Fibroblast of mammary gland (primary cell): Measurements from ENCODE around the gene SP3.
A peak's percentile ranks its signal among the peaks of the same experiment; 100 is the strongest.

Experiments
- DNase-seq: peaks from one replicate; pipeline ENCODE4 v3.0.0-alpha.2; 2010; ENCODE audit warnings: low read depth
- H3K4me3 ChIP-seq: 2 replicates; pipeline ENCODE4 v1.5.1; 2011; ENCODE audit warnings: low read depth, mild to moderate bottlenecking, low read length, moderate library complexity; ENCODE audit not compliant: control insufficient read depth
- TF ChIP-seq, protein P1 (sequence below): conservative IDR thresholded peaks from 2 replicates; pipeline ENCODE4 v1.5.1; 2011; ENCODE audit warnings: low read depth, low read length, inconsistent platforms; ENCODE audit not compliant: control insufficient read depth, insufficient read depth

The SP3 gene

DNA sequence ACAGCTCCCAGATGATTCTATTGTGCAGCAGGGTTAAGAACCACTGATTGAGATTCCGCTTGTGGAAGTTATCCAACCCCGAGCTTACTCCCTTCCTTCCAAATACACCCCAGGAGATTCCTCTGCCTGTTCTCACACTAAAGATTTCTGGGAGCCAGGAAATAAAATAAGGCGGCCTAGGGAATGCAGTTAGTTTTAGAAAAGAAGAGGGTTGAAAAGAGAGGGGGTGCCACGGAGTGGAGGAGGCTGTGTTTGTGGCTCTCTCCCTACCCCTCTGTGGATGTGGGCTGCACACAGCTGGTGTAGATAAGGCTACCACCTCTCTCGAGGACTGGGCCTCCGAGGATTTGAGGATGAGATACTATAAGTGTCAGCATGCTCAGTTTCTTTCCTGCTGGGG is 25.1 kb upstream of the SP3 start:
- H3K4me3 ChIP-seq, result no peak overlapping the region
- TF ChIP-seq, protein P1, sequence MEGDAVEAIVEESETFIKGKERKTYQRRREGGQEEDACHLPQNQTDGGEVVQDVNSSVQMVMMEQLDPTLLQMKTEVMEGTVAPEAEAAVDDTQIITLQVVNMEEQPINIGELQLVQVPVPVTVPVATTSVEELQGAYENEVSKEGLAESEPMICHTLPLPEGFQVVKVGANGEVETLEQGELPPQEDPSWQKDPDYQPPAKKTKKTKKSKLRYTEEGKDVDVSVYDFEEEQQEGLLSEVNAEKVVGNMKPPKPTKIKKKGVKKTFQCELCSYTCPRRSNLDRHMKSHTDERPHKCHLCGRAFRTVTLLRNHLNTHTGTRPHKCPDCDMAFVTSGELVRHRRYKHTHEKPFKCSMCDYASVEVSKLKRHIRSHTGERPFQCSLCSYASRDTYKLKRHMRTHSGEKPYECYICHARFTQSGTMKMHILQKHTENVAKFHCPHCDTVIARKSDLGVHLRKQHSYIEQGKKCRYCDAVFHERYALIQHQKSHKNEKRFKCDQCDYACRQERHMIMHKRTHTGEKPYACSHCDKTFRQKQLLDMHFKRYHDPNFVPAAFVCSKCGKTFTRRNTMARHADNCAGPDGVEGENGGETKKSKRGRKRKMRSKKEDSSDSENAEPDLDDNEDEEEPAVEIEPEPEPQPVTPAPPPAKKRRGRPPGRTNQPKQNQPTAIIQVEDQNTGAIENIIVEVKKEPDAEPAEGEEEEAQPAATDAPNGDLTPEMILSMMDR, result no peak
- DNase-seq, result no peak

DNA sequence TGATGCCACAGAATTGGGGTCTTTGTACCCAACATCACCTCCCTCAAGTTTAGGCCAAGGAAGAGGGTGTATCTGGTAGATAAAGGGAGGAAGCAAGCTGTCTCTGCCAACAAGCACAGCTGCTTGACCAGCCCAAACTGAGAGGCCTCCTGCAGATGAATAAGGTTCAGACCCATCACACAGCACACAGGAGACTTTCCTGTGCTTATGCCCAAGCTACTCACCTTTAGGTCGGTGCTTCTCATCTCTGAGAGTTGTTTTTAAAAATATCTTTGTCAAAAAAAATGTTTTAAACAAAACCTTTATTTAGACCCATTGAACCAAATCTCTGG is 24.7 kb upstream of the SP3 start:
- H3K4me3 ChIP-seq, result no peak overlapping the region
- TF ChIP-seq, protein P1, result no peak
- DNase-seq, result no peak

DNA sequence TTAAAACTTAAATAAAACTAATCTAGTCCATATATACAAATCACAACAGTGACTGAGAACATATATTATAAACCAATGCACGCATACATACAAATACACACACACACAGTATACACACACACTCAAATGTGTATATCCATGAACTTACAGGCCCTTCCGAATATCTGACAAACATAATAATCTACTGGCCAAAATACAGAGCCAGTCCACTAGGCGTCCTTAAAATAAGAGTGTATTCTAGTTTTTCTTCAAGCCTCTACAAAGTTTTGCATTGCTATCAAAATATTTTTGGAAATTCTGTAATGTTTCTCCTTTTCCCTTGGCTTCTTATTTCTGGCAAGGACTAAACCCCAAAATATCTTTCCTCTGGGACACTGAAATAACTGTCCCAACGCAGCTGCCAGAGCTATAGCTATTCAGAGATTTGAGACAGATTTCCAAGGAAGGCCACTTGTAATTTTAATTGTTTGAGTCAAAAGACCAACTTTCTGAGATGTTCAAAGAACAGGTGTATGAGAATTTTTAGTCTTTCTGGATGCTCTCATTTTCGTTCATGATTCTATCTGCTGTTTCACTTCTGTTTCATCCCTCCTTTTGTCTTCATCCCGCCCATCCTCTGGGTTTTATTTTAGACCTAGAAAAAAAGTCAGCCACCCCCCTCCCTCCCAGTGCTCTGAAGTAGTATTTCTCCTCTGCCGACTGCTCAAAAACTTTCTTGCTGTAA is 24.1 kb upstream of the SP3 start:
- DNase-seq, result no peak

DNA sequence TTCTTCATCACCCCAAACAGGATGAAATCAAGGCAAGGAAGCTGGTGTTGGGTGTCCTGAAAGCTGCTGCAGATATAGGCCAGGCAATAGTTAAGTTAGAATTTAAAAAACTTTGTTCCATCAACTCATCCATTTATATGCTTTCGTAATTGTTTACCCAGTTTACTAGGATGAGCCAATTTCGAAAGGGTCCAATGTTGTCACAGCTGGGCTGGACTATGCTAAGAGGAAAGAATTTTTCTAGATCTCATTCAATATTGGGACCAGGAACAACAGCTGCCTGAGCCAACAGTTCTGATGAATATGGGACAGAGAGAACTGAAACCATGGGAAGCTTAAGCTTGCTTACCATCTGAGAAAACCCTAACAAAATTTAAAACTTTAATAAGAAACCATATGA is 21.6 kb upstream of the SP3 start:
- peak; percentile 68 for DNase-seq
- no peak overlapping the region for H3K4me3 ChIP-seq
- TF ChIP-seq, protein P1, result no peak

More for the DNA sequence above, 24.1 kb upstream of the SP3 start:
- TF ChIP-seq, protein P1, result no peak
- H3K4me3 ChIP-seq, result no peak overlapping the region

DNA sequence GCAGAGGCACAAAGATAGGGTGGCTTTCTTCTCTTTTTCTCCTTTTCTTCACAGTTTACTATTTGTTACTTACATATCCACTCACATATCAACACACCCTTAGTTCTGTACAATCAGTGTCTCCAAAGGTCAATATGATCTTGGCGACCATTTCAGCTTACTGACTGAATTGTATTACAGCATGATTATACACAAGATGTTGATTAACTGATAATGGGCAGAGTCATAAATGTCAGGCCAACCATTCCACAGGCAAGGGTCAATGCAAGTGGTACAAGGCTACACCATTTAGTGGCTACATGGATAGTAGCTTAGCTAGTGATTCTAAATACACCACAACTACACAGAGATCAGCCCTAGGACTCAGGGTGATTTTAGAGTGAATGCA is 20.4 kb upstream of the SP3 start:
- H3K4me3 ChIP-seq, result no peak overlapping the region
- DNase-seq, result no peak
- TF ChIP-seq, protein P1, result no peak

DNA sequence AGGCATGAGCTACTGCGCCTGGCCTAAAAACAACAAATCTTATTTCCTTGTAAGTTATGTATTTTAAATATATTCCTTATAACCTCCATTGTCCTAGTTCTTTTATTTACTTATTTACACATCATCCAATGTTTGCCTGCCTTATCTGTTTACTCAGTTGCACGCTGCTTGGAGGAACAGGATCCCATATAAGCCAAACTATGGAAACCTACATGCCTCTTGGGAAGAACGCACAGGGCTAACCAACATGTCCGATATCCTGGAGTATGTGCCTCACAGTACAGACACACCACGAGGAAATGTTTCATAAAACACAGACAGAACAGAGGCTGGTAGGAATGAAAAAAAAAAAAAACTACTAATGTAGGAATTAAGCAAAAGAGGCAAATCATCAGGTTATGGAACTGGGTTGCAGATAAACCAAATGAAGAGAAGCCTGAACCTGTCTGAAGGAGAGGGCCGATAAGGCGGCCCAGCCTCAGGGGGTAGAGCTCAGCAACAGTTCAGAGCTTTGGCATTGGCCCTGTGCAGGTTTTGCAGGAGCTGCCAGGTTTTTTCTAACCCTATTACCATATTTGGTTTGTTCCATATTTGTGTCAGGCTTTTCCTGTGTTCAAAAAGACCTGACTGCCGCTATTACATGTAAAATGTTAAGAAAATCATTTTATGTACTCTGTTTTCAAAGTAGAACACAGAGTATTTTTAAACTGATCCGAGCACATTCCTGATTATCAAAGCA is 19.9 kb upstream of the SP3 start:
- no peak for DNase-seq
- TF ChIP-seq, protein P1, result no peak
- no peak overlapping the region for H3K4me3 ChIP-seq
